IPS-18a (cell line): ENCODE measurements around the gene GNG4.
"Not testable (repeated sequence)": the region's sequence is repeated elsewhere in the genome, so short reads cannot be mapped to it uniquely, and the experiment has no call there.

Source experiments
- H3K27ac ChIP-seq: one replicate; pipeline ENCODE4 v1.5.1; 2013; ENCODE audit warnings: low read length
- H3K27me3 ChIP-seq: one replicate; pipeline ENCODE4 v1.6.1; 2013; ENCODE audit warnings: mild to moderate bottlenecking, low read length; ENCODE audit not compliant: control insufficient read depth, insufficient read depth
- H3K36me3 ChIP-seq: one replicate; pipeline ENCODE4 v1.6.1; 2013; ENCODE audit warnings: low read depth, low read length; ENCODE audit not compliant: control insufficient read depth
- H3K4me1 ChIP-seq: one replicate; pipeline ENCODE4 v1.6.1; 2013; ENCODE audit warnings: low read depth, low read length; ENCODE audit not compliant: control insufficient read depth
- H3K4me3 ChIP-seq: one replicate; pipeline ENCODE4 v1.5.1; 2013; ENCODE audit warnings: low read length
- H3K9ac ChIP-seq: one replicate; pipeline ENCODE4 v1.6.1; 2013; ENCODE audit warnings: mild to moderate bottlenecking, low read length, moderate library complexity
- H3K9me3 ChIP-seq: one replicate; pipeline ENCODE4 v1.6.1; 2013; ENCODE audit warnings: low read depth, low read length; ENCODE audit not compliant: control insufficient read depth

GNG4 gene

DNA sequence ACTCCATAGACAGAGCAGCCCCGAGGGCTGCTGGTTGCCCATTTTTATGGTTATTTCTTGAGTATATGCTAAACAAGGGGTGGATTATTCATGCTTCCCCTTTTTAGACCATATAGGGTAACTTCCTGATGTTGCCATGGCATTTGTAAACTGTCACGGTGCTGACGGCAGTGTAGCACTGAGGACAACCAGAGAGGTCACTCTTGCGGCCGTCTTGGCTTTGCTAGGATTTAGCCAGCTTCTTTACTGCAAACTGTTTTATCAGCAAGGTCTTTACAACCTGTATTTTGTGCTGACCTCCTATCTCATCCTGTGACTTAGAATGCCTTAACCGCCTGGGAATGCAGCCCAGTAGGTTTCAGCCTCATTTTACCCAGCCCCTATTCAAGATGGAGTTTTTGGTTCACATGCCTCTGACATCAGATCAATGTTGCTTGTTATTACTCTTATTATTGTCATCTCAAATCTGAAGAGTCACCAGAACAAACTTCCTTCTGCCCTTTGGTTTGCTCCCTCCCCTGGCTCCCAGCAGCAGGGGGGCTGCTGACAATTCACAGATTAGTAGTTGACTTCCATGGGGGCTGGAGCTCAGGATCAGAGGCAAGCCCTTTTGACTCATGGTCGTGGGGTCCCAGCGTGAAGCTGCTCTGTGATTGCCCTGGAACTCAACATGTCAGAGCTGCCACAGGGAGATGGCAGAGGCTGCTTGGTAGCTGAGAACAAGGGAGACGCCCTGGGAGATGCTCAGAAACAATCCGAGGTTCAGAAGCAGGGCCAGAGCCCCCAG is 103.0 kb downstream of the GNG4 start:
- H3K27ac ChIP-seq, H3K9me3 ChIP-seq: not testable (repeated sequence)

DNA sequence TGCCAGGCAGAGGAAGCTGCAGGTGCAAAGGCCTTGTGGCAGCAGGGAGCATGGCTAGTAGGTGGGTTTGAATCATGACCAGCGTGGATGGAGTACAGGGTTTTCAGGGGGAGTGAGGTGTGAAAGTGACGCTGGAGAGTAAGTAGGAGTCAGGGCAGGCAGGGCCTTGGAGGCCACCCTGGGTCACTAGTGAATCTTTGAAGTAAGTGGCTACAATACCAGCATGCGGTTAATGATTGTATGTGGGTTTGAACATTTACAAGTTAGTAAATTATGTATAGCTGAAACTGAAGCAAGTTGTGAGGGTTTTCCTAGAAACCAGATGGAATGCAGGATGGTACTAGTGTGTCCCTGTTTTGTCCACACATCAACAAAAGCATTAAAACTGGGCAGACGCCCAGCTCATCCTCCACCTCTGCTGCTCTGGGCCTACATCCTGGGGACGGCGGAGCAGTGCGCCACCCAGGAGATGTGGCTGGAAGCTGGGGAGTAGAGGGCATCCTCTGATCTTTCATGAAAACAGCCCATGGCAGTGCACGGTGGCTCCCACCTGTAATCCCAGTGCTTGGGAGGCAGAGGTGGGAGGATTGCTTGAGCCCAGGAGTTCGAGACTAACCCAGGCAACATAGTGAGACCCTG is 104.2 kb downstream of the GNG4 start:
- H3K4me3 ChIP-seq = no peak overlapping the region
- H3K36me3 ChIP-seq = no peaks in the 10 kb centered on the region
- no peak overlapping the region for H3K27ac ChIP-seq
- no peaks in the 10 kb centered on the region for H3K27me3 ChIP-seq
- peaks cover 5% of the 10 kb centered on the region for H3K4me1 ChIP-seq
- H3K9ac ChIP-seq = no peak overlapping the region
- H3K9me3 ChIP-seq = no peaks in the 10 kb centered on the region

More for the DNA sequence above, 103.0 kb downstream of the GNG4 start:
- not testable (repeated sequence) for H3K4me1 ChIP-seq, H3K9ac ChIP-seq, H3K36me3 ChIP-seq, H3K4me3 ChIP-seq, H3K27me3 ChIP-seq

DNA sequence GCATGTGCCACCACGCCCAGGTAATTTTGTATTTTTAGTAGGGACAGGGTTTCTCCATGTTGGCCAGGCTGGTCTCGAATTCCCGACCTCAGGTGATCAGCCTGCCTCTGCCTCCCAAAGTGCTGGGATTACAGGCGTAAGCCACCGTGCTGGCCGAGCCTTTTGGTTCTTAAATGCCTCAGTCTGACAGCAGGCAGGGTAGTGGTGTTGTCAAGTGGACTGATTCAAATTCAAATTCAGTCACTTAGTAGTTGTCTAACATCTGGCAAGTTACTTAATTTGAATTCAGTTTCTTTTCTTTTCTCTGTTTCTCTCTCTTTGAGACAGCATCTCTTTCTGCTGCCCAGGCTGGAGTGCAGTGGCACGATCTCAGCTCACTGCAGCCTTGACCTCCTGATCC is 106.7 kb downstream of the GNG4 start:
- not testable (repeated sequence) for H3K4me1 ChIP-seq, H3K27me3 ChIP-seq, H3K4me3 ChIP-seq, H3K9ac ChIP-seq, H3K36me3 ChIP-seq, H3K27ac ChIP-seq, H3K9me3 ChIP-seq

DNA sequence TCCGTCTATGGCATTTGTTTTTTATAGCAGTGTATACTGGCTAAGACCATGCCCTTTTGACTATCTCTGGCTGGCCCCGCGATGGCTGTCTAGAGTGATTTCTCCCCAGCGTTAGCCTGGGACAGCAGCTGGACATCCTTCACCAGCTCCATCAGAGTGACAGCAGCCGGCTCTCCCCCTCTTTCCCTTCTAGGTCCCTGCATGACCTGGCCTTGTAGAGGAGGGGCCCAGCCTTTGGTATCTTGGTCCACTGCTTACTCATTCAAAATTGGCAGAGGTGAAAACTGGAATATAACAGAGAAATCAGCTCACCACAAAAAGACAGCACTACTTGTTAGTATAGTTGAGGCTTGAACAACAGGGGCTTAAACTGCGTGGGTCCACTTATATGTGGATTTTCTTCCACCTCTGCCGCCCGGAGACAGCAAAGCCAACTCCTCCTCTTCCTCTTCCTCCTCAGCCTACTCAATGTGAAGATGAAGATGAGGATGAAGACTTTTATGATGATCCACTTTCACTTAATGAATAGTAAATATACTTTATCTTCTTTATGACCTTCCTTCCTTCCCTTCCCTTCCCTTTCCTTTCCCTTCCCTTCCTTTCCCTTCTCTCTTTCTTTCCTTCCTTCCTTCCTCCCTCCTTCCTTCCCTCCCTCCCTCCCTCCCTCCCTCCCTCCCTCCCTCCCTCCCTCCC is 116.0 kb downstream of the GNG4 start:
- Histone ChIP-seq H3K36me3 (no peaks in the 10 kb centered on the region), H3K4me3 (no peak overlapping the region), H3K9ac (no peak overlapping the region), H3K27ac (no peak overlapping the region), H3K27me3 (no peaks in the 10 kb centered on the region), H3K9me3 (no peaks in the 10 kb centered on the region), H3K4me1 (no peaks in the 10 kb centered on the region)

DNA sequence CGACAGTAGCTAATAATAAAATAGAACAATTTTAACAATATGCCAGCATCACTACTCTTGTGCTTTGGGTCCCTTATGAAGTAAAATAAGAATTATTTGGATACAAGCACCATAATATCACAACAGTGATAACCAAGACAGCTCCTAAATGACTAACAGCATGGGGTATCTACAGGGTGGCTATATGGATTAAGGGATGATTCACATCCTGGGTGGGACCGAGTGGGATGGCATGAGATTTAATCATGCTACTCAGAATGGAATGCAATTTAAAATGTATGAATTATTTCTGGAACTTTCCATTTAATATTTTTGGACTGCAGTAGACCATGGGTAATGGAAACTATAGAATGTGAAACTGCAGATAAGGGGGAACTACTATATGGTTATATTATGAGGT is 117.2 kb downstream of the GNG4 start:
- H3K9ac ChIP-seq = no peak overlapping the region
- no peaks in the 10 kb centered on the region for H3K27me3 ChIP-seq
- no peaks in the 10 kb centered on the region for H3K9me3 ChIP-seq
- no peak overlapping the region for H3K4me3 ChIP-seq
- H3K36me3 ChIP-seq = no peaks in the 10 kb centered on the region
- no peak overlapping the region for H3K27ac ChIP-seq
- H3K4me1 ChIP-seq = no peaks in the 10 kb centered on the region

DNA sequence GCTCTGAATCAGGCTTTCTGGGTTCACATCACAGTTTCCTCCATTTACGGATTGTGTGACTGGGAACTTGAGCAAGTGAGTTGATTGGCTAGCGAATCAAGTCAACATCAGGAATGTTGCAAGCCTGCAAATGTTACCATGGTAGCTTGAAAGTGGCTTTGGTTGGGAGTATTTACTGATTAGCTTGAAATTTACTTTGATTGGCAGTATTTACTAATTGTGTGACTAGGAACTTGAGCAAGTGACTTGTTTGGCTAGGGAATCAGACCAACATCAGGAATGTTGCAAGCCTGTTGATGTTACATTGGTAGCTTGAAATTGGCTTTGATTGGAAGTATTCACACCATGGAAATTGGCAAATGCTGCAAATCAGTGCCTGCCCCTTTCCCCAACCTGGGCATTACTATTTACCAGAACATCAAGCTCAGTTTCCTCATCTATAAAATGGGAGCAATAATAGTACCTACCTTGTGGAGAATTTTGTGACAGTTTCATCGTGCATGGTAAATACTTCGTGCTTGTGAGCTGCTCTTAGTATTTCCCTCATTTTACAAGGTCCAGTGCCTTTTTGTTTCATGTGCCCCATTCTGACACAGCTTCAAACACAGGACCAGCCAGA is 122.3 kb downstream of the GNG4 start:
- Histone ChIP-seq H3K27ac (no peak overlapping the region), H3K27me3 (no peaks in the 10 kb centered on the region), H3K4me1 (no peaks in the 10 kb centered on the region)

DNA sequence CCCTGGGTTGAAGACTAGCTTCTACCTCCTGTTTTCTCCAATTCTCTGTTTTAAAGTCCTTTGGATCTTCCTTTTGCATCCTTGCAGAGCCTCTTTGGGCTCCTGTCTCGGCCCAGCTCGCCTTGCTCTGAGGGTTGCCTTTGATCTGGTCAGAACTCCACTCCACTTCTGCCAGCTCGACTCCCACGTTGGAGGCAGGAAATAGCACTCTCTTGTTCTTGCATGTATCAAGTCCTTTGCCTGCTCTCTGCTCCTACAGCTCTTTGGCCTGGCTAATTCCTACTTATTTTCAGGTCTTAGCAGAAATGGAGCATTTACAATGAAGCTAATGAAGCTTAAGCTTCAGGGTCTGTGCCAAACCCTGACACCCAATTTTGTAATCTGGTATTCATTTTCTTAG is 124.3 kb downstream of the GNG4 start:
- no peaks in the 10 kb centered on the region for H3K9me3 ChIP-seq
- no peaks in the 10 kb centered on the region for H3K27me3 ChIP-seq
- H3K27ac ChIP-seq = no peak overlapping the region
- H3K4me1 ChIP-seq = no peaks in the 10 kb centered on the region
- H3K4me3 ChIP-seq = no peak overlapping the region
- no peak overlapping the region for H3K9ac ChIP-seq
- no peaks in the 10 kb centered on the region for H3K36me3 ChIP-seq

More for the DNA sequence above, 122.3 kb downstream of the GNG4 start:
- Histone ChIP-seq H3K9ac (no peak overlapping the region), H3K36me3 (no peaks in the 10 kb centered on the region), H3K4me3 (no peak overlapping the region), H3K9me3 (no peaks in the 10 kb centered on the region)

DNA sequence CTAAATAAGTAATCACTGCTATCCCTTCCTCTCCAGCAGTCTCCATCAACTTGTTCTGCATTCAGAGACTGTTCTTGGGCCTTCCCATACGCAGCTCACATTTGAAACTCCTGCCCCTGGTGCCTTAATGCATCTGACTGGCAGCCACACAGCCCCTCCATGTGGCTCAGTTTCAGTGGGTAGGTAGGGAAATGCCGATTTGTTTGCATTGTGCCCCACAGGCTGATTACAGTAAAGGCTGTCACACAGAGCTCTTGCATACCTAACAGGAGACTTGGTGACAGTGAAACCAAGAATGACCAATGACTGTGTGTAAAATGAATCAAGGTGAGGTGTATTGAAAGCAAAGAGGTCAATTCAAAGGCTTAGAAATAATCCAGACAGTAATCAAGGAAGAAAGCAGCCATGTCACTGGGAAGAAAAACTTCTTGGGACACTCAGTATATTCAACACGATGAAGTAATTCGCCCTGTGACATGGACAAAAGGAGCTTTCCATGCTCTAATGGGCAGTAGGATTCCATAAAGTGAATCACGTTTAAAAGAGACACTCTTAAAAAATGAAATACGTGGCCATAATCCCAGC is 132.6 kb downstream of the GNG4 start:
- Histone ChIP-seq H3K9me3 (no peaks in the 10 kb centered on the region), H3K4me1 (no peaks in the 10 kb centered on the region), H3K4me3 (no peak overlapping the region), H3K27ac (no peak overlapping the region), H3K27me3 (no peaks in the 10 kb centered on the region), H3K9ac (no peak overlapping the region), H3K36me3 (no peaks in the 10 kb centered on the region)

DNA sequence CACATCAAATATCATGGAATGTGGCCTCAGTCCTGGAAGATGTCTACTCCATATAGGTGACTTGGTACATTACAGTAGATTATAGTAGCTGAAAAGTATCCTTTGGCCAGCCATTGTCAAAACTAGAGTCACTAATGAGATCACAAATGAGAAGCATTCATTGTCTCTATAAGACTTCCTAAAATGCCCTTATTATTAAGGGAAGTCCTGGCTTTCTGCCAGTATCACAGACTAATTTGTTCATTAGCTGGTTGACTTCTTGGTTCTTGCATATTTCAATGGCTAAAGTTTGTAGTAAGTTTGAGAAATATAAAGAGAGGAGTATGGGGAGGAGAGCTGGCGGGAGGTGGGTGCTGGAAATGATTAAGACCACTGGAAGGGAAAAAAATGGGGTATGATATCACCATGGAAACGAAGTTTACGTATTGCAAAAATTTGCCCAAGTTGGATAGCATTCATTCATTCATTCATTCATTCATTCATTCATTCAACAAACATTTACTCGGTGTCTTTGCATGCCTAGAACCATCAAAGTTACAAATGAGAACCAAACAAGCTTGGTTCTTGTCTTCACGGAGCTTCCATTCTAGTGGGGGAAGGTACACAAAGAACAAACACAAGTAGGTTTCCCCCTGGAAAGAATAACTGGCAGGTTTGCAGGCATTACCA is 133.6 kb downstream of the GNG4 start:
- H3K4me3 ChIP-seq = no peak overlapping the region
- no peaks in the 10 kb centered on the region for H3K4me1 ChIP-seq
- H3K27ac ChIP-seq = no peak overlapping the region
- H3K9me3 ChIP-seq = no peaks in the 10 kb centered on the region
- H3K36me3 ChIP-seq = no peaks in the 10 kb centered on the region
- H3K27me3 ChIP-seq = no peaks in the 10 kb centered on the region
- no peak overlapping the region for H3K9ac ChIP-seq

DNA sequence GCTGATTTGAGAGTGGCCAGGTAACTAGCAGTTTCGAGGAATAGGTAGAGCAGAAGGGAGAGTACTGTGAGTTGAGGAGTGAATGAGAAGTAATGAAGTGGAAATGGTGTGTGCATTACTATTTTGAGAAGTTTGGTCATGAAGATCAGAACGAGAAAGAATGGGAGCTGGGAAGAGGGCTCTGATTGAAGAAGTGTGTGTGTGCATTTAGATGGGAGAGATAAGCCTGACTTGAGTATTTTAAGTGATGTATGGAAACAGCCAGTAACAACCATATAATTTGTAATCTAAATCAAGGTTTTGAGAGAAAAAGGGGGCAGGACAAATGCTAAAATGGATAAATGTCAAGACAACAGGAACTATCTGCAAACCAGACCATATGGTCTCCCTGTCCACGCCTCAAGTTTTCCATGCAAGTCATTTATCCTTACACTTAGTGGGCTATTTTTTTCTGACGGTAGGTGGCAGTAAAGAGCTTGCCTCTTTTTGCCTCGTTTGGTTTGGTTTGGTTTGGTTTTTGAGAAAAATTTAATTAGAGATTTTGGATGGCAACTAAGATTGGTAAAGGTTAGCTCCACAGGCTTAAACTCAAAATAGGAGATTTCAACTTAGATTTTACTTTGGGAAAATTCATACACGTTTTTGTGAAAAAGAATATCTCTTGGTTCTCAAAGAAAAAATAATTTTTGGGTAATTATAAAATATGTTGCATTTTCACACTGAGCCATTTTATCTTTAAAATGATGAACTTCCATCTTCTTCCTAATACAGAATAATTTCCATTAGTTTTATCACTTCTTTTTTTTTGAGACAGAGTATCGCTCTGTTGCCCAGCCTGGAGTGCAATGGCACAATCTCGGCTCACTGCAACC is 135.9 kb downstream of the GNG4 start:
- Histone ChIP-seq H3K9me3 (no peaks in the 10 kb centered on the region), H3K27me3 (no peaks in the 10 kb centered on the region), H3K9ac (no peak overlapping the region), H3K27ac (no peak overlapping the region), H3K4me3 (no peak overlapping the region), H3K36me3 (no peaks in the 10 kb centered on the region), H3K4me1 (no peaks in the 10 kb centered on the region)
